Stomach (tissue), 9 donors: ENCODE data around the gene SIPA1L2. TPM values are rescaled to one million over a fixed set of nuclear protein-coding genes. Genes with fewer than 3 reads are reported as not detected.

ENCODE experiments used
- DNase-seq, 2 donors: peaks; one replicate each; pipeline versions ENCODE4 v3.0.0 to v3.0.0-alpha.2; 2013 to 2019
- H3K27ac ChIP-seq, 5 donors: fragments of 200-600 bp in 4 of 5; sonication (generic) in 4 of 5; one replicate each; pipeline ENCODE4 v1.5.1; 2013 to 2019; ENCODE audit warnings: mild to moderate bottlenecking in 1 of 5, moderate library complexity in 1 of 5
- H3K27me3 ChIP-seq, 3 donors: fragments of 200-600 bp; sonication (generic); one replicate each; pipeline ENCODE4 v1.5.1; 2017 to 2019; ENCODE audit warnings: mixed run types in 1 of 3
- H3K36me3 ChIP-seq, 4 donors: fragments of 200-600 bp; sonication (generic); 1 replicate in 3 of 4; 2 replicates in 1 of 4; pipeline ENCODE4 v1.5.1; 2016 to 2019
- H3K4me1 ChIP-seq, 4 donors: fragments of 200-600 bp; sonication (generic); one replicate each; pipeline ENCODE4 v1.5.1; 2016 to 2019
- H3K4me3 ChIP-seq, 4 donors: fragments of 200-600 bp; sonication (generic) in 3 of 4; one replicate each; pipeline ENCODE4 v1.5.1; 2016 to 2019; ENCODE audit warnings: mild to moderate bottlenecking in 1 of 4
- H3K9me3 ChIP-seq, 4 donors: fragments of 200-600 bp; sonication (generic); one replicate each; pipeline ENCODE4 v1.5.1; 2016 to 2019
- EP300 ChIP-seq: sonication (generic); formaldehyde crosslinking; IDR thresholded peaks from one replicate; pipeline ENCODE4 v1.6.1; 2017; ENCODE audit warnings: antibody characterized with exemption
- POLR2A ChIP-seq, 4 donors: fragments of 450-650 bp; IDR thresholded peaks; one replicate each; pipeline ENCODE4 v1.6.1; 2016; ENCODE audit warnings: antibody characterized with exemption in 4 of 4, control low read depth in 2 of 4, mild to moderate bottlenecking in 1 of 4, moderate library complexity in 1 of 4
- POLR2AphosphoS5 ChIP-seq, 3 donors: sonication (generic); formaldehyde crosslinking; IDR thresholded peaks; one replicate each; pipeline ENCODE4 v1.6.1; 2016; ENCODE audit warnings: antibody characterized with exemption in 3 of 3
- WGBS, 5 donors: extraction: QIAGEN DNeasy Blood & Tissue Kit in 3 of 5; methylation state at CpG; one replicate each; pipeline versions ENCODE4 v1.1.5 to v1.1.7; 2013 to 2018; 5-methylcytosine and 5-hydroxymethylcytosine counted together
- intact Hi-C: fragments of 100-400 bp; cut with DNase I; formaldehyde crosslinking; loops from one replicate; pipeline ENCODE4 v1.15.1; 2023; ENCODE audit warnings: low total_unique reads
- polyA plus RNA-seq, 3 donors: library from polyadenylated mRNA; stranded (reverse); fragments of 200-250 nt; gene quantifications; one replicate each; pipeline ENCODE4 v1.2.3, GENCODE V29; 2013
- total RNA-seq, 5 donors: library from RNA; depleted of rRNA; stranded (reverse); fragments of >200 nt; gene quantifications; one replicate each; pipeline versions ENCODE4 v1.1.0 to v1.2.3, GENCODE V29; 2014 to 2016
- TF ChIP-seq, protein P1 (sequence below), 7 experiments: fragments of 450-650 bp in 4 of 7; fragments of 200-600 bp in 3 of 7; sonication (generic) in 3 of 7; IDR thresholded peaks; one replicate each; pipeline ENCODE4 v1.5.1; 2016 to 2019; ENCODE audit warnings: antibody characterized with exemption in 7 of 7, control low read depth in 2 of 7, mild to moderate bottlenecking in 1 of 7
- donor health status: healthy with polysubstance abuse.
- donor health status: Bipolar disorder and iron deficiency.
- donor health status: healthy.

Gene SIPA1L2
- total and polyA plus RNA-seq, 8 donors: 2.5 to 240 (median 10.3) TPM

DNA sequence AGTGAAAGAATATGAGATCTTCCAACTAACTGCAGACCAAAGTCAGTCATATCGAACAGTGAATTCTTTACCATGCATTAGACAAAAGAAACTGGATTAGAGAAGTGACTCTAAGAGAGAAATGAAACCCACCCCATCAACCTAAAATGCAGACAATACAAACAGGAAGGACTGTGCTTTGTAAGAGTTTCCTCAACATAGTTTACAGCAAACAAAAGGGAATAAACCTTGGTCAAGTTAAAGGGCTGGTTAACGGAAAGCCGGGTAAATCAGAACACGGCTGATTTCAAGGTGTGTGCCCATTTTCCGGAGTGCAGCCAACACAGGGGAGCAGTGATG is 39.2 kb downstream of the SIPA1L2 start:
- DNase-seq: no peak
- no peaks in the 10 kb centered on the region for H3K27me3 ChIP-seq
- peaks cover 0 to 24% (median 2%) of the 10 kb centered on the region in 4 donors for H3K4me1 ChIP-seq
- intact Hi-C loops: no loop called here
- H3K36me3 ChIP-seq: no peaks in the 10 kb centered on the region
- WGBS, 5 donors: 69 to 81% (median 81%) methylated on average over 5 of the region's 5 CpGs
- TF ChIP-seq POLR2A (IDR thresholded peaks at IDR 0.05): no peak
- TF ChIP-seq POLR2AphosphoS5 (IDR thresholded peaks at IDR 0.05): no peak
- no peak for TF ChIP-seq EP300
- TF ChIP-seq, protein P1, sequence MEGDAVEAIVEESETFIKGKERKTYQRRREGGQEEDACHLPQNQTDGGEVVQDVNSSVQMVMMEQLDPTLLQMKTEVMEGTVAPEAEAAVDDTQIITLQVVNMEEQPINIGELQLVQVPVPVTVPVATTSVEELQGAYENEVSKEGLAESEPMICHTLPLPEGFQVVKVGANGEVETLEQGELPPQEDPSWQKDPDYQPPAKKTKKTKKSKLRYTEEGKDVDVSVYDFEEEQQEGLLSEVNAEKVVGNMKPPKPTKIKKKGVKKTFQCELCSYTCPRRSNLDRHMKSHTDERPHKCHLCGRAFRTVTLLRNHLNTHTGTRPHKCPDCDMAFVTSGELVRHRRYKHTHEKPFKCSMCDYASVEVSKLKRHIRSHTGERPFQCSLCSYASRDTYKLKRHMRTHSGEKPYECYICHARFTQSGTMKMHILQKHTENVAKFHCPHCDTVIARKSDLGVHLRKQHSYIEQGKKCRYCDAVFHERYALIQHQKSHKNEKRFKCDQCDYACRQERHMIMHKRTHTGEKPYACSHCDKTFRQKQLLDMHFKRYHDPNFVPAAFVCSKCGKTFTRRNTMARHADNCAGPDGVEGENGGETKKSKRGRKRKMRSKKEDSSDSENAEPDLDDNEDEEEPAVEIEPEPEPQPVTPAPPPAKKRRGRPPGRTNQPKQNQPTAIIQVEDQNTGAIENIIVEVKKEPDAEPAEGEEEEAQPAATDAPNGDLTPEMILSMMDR (IDR thresholded peaks at IDR 0.05): no peak
- no peak overlapping the region for H3K4me3 ChIP-seq
- no peaks in the 10 kb centered on the region for H3K9me3 ChIP-seq
- peak overlapping the region in 4 of 5 donors; percentile 4 to 69 (median 41) for H3K27ac ChIP-seq

DNA sequence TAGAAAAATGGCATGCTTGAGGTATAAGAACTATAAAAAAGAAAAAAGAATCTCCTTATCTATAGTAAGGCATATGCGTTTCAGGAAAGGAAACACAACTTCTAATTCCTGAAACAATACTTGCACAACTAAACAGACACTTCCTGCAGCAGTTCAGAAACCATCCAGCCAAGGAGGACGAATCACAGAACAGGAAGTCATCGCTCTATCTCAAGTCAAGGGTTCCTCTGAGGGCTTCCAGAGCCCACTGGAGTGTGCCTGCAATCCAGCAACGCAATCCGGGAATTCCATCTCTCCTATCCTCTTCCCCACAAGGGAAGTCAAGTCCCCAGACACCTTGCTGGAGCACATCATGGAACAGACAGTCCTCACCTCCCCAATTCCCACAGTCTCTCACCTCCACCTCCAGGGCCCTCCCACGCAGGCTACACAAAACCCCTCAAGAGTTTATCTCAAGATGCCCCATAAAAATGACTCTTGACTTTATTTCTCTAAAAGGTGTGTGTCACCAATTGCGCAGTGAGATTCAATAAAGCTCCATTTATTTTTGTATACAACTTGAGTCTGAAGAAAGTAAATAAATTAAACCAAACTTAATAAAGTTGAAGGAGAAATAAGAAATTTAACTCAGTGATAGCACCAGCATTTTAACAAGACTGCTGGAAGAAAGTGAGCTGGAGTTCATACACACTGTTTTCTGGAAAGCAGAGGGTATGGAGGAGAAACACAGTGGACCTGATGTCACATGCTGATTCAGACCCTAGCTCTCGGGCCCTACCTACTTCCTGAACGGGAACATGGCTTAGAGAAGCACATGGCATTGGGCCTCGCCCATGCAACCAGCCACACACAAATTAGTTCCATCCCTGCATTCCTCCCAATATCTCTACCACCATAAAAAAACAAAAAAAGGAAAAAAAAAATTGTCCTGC is 39.9 kb downstream of the SIPA1L2 start:
- TF ChIP-seq EP300 (no peak), POLR2A (IDR thresholded peaks at IDR 0.05) (no peak), POLR2AphosphoS5 (IDR thresholded peaks at IDR 0.05) (no peak)
- TF ChIP-seq, protein P1 (IDR thresholded peaks at IDR 0.05): no peak
- Histone ChIP-seq H3K36me3 (no peaks in the 10 kb centered on the region), H3K4me3 (no peak overlapping the region), H3K9me3 (no peaks in the 10 kb centered on the region), H3K4me1 (peaks cover 0 to 24% (median 2%) of the 10 kb centered on the region in 4 donors), H3K27me3 (no peaks in the 10 kb centered on the region), H3K27ac (peak overlapping the region in 2 of 5 donors; percentile 68 to 69)
- WGBS, 5 donors: 65 to 79% (median 76%) methylated on average over 10 of the region's 10 CpGs
- no peak for DNase-seq
- intact Hi-C loops: no loop called here

DNA sequence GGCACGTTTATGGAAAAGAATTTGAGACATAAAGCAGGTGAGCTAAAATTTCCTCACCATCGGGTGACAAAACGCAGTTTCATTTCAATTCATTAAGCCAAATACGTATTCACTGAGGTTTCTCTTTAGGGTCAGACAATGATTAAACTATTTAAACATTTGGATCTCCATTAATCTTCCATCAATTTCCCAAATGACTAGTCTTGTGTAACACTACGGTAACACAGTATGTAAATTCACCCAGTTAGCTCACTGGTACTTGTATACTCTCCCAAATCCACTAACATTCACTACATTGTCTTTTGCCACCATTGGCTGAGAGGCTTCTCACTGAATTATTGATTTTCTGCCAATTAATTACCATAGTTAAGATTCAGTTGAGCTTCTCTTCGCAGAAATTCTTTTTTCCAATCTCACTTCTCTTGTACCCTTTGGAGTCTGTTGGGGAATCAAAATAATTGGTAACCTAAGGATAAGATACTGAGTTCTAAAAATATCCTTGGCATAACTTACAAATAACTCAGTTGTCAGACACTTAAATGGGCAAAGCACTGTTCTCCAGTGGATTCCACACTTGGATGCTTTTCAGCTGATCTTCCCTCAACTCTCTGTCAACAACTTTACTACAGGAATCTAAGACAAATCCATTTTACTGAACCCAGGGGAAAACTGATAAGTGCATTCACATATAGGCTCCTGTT is 40.7 kb downstream of the SIPA1L2 start:
- Histone ChIP-seq H3K36me3 (no peaks in the 10 kb centered on the region), H3K27ac (peak overlapping the region in 2 of 5 donors; percentile 68 to 69), H3K9me3 (no peaks in the 10 kb centered on the region), H3K4me1 (peaks cover 0 to 24% (median 2%) of the 10 kb centered on the region in 4 donors), H3K4me3 (no peak overlapping the region), H3K27me3 (no peaks in the 10 kb centered on the region)
- DNase-seq: no peak
- TF ChIP-seq, protein P1 (IDR thresholded peaks at IDR 0.05): no peak
- no peak for TF ChIP-seq POLR2AphosphoS5 (IDR thresholded peaks at IDR 0.05)
- no peak for TF ChIP-seq POLR2A (IDR thresholded peaks at IDR 0.05)
- TF ChIP-seq EP300: no peak
- WGBS, 5 donors: 73 to 83% (median 80%) methylated on average over 6 of the region's 6 CpGs
- intact Hi-C loops: no loop called here

DNA sequence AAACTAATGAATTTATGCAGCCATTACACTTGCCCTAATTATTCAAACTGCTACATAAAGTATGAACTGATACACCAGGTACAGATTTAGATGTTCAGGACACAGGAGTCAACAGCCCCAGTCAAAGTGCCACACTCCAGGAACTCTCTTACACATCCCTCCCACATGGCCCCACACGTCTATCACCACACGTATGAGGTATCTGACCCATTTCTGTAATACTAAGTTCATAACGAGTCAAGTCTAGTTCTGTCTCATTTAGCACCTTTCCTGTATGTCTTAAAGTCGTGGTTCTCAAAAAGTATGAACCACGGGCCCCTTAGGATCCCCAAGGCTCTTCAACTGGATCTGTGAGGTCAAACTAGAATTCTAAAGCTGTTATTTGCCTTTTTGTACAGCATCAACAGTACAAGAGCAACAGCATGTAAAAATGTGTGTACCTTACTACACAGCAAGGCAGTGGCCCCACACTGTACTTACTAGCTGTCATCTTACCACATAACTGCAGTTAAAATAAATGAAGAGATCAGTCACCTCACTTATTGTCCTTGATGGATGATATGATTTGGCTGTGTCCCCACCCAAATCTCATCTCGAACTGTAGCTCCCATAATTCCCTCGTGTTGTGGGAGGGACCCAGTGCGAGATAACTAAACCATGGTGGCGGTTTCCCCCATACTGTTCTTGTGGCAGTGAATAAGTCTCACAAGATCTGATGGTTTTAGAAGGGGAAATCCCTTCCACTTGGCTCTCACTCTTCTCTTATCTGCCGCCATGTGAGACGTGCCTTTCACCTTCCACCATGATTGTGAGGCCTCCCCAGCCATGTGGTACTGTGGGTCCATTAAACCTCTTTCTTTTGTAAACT is 42.6 kb downstream of the SIPA1L2 start:
- TF ChIP-seq POLR2AphosphoS5 (IDR thresholded peaks at IDR 0.05) (no peak), POLR2A (IDR thresholded peaks at IDR 0.05) (no peak), EP300 (no peak)
- TF ChIP-seq, protein P1 (IDR thresholded peaks at IDR 0.05): no peak
- Histone ChIP-seq H3K27me3 (no peaks in the 10 kb centered on the region), H3K27ac (no peak overlapping the region), H3K36me3 (no peaks in the 10 kb centered on the region), H3K4me1 (peaks cover 0 to 24% (median 2%) of the 10 kb centered on the region in 4 donors), H3K4me3 (no peak overlapping the region), H3K9me3 (no peaks in the 10 kb centered on the region)
- intact Hi-C loops: no loop called here
- no peak for DNase-seq
- WGBS, 5 donors: 68 to 81% (median 78%) methylated on average over 10 to 11 of the region's 11 CpGs
